Measurements from ENCODE around the gene PHLPP1. TPM values are rescaled to one million over a fixed set of nuclear protein-coding genes. Genes with fewer than 3 reads are reported as not detected.

Gene PHLPP1
- total and polyA plus RNA-seq, 8 donors: 2.1 to 77.0 (median 12.5) TPM

DNA sequence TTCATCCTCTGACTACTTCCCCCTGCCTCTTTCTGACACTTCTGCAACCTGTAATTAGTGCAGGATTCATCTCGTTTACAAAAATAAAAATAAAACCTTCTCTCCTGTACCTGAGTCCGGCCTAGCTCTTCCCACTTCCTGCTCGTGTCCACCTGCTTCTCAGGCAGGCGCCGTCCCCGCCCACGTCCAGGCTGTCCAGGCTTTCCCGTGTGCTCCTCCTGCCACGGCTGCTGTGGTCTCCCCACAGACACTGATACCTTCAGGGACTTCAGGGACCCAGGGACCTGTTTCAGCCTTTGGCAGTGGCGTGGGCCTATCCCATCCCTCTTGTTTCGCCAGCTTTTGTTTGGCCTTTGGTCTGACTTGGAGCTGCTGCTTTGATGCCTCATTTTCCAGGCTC, 272.5 kb downstream of the PHLPP1 start:
- 70 to 80% (median 74%) methylated on average over 11 of the region's 11 CpGs for WGBS, 5 donors
- Histone ChIP-seq H3K9me3 (no peaks in the 10 kb centered on the region), H3K4me1 (peaks cover 0 to under 1% (median under 1%) of the 10 kb centered on the region in 4 donors), H3K27ac (no peak overlapping the region), H3K27me3 (peaks cover 0 to 3% (median 0%) of the 10 kb centered on the region in 3 donors), H3K4me3 (no peak overlapping the region), H3K36me3 (no peaks in the 10 kb centered on the region)
- DNase-seq: no peak
- intact Hi-C loops (cut with DNase I; ENCODE audit: low total_unique reads): loop anchor here (10.0 kb wide), 1 partner anchor 403 kb away; no protein-coding TSS in a partner anchor
- no peak for TF ChIP-seq POLR2AphosphoS5 (IDR thresholded peaks at IDR 0.05)
- TF ChIP-seq POLR2A (IDR thresholded peaks at IDR 0.05): no peak
- TF ChIP-seq, protein P1, sequence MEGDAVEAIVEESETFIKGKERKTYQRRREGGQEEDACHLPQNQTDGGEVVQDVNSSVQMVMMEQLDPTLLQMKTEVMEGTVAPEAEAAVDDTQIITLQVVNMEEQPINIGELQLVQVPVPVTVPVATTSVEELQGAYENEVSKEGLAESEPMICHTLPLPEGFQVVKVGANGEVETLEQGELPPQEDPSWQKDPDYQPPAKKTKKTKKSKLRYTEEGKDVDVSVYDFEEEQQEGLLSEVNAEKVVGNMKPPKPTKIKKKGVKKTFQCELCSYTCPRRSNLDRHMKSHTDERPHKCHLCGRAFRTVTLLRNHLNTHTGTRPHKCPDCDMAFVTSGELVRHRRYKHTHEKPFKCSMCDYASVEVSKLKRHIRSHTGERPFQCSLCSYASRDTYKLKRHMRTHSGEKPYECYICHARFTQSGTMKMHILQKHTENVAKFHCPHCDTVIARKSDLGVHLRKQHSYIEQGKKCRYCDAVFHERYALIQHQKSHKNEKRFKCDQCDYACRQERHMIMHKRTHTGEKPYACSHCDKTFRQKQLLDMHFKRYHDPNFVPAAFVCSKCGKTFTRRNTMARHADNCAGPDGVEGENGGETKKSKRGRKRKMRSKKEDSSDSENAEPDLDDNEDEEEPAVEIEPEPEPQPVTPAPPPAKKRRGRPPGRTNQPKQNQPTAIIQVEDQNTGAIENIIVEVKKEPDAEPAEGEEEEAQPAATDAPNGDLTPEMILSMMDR (IDR thresholded peaks at IDR 0.05): no peak
- TF ChIP-seq EP300 (IDR thresholded peaks at IDR 0.05): no peak

DNA sequence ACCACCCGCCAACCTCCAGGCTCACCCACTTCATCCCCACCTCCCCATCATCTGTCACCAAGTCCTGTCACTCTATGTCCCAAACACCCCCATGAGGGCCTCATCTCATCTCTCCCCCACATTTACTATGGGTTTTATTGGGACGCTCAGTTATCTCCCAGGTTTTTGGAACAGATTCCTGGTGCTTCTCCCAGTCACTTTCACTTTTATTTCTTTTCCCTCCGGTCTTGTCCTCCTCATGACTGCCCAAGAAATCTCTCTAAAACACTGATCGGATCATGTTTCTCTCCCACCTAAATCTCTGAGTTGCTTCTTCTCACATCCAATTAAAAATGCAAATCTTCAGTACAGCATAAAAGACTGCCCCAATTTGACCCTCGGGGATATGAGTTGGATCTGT, 273.1 kb downstream of the PHLPP1 start:
- Histone ChIP-seq H3K27ac (no peak overlapping the region), H3K4me1 (no peaks in the 10 kb centered on the region), H3K9me3 (no peaks in the 10 kb centered on the region), H3K27me3 (peaks cover 0 to 4% (median 0%) of the 10 kb centered on the region in 3 donors), H3K36me3 (no peaks in the 10 kb centered on the region), H3K4me3 (no peak overlapping the region)
- TF ChIP-seq EP300 (IDR thresholded peaks at IDR 0.05): no peak
- TF ChIP-seq POLR2AphosphoS5 (IDR thresholded peaks at IDR 0.05): no peak
- TF ChIP-seq POLR2A (IDR thresholded peaks at IDR 0.05): no peak
- TF ChIP-seq, protein P1 (IDR thresholded peaks at IDR 0.05): no peak
- no peak for DNase-seq
- intact Hi-C loops (cut with DNase I; ENCODE audit: low total_unique reads): loop anchor here (10.0 kb wide), 1 partner anchor 404 kb away; no protein-coding TSS in a partner anchor
- 66 to 81% (median 78%) methylated on average over 5 of the region's 5 CpGs for WGBS, 5 donors

DNA sequence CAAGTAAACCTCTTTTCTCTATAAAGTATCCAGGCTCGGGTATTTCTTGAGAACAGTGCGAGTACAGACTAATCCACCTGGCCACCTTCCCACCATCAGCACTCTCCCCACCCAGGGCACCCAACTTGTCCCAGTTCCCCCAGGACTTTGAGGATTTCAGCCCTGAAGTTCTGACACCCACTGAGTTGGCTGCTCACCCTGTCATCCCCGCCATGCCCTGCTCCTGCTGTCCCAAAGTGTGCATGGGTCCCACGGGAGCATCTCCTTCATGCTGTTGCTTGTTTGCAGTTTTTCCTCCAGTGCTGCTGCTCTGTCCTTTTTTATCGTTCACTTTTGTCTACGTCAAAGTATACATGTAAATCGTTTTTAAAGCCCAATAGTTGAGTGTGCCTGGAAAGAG, 273.9 kb downstream of the PHLPP1 start:
- intact Hi-C loops (cut with DNase I; ENCODE audit: low total_unique reads): loop anchor here (10.0 kb wide), 1 partner anchor 404 kb away; no protein-coding TSS in a partner anchor
- 68 to 83% (median 77%) methylated on average over 7 of the region's 7 CpGs for WGBS, 5 donors
- no peaks in the 10 kb centered on the region for H3K9me3 ChIP-seq

DNA sequence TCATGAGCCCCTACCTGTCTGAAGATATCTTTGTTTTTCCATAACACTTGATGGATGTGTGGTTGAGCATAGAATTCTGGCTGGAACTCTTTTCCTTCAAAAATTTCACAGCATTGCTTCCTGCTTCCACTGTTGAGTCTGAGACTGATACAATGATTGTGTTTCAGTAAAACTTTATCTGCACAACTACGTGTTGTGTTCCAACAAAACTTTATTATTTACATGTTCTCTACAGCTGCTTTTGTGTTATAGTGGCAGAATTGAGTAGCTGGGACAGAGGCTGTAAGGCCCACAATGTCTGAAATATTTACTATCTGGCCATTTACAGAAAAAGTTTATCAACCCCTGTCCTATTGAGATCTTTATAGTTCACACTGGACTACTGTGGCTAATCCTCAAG, 275.3 kb downstream of the PHLPP1 start:
- Histone ChIP-seq H3K4me1 (no peaks in the 10 kb centered on the region), H3K4me3 (no peak overlapping the region), H3K27ac (no peak overlapping the region), H3K9me3 (no peaks in the 10 kb centered on the region), H3K27me3 (peaks cover 0 to 11% (median 0%) of the 10 kb centered on the region in 3 donors), H3K36me3 (no peaks in the 10 kb centered on the region)
- TF ChIP-seq, protein P1 (IDR thresholded peaks at IDR 0.05): no peak
- TF ChIP-seq POLR2AphosphoS5 (IDR thresholded peaks at IDR 0.05) (no peak), EP300 (IDR thresholded peaks at IDR 0.05) (no peak), POLR2A (IDR thresholded peaks at IDR 0.05) (no peak)
- DNase-seq: no peak
- intact Hi-C loops (cut with DNase I; ENCODE audit: low total_unique reads): no loop called here
- WGBS, 5 donors: 46 to 71% (median 50%) methylated on average over 1 of the region's 1 CpG

More for the DNA sequence above, 273.9 kb downstream of the PHLPP1 start:
- TF ChIP-seq POLR2A (IDR thresholded peaks at IDR 0.05) (no peak), POLR2AphosphoS5 (IDR thresholded peaks at IDR 0.05) (no peak), EP300 (IDR thresholded peaks at IDR 0.05) (no peak)
- TF ChIP-seq, protein P1 (IDR thresholded peaks at IDR 0.05): no peak
- peaks cover 0 to 4% (median 0%) of the 10 kb centered on the region in 3 donors for H3K27me3 ChIP-seq
- no peaks in the 10 kb centered on the region for H3K4me1 ChIP-seq
- H3K4me3 ChIP-seq: no peak overlapping the region
- H3K36me3 ChIP-seq: no peaks in the 10 kb centered on the region
- no peak for DNase-seq
- no peak overlapping the region for H3K27ac ChIP-seq

Measured in stomach (tissue), 9 donors.